Fibroblast of lung (primary cell): ENCODE data around the gene AK9.

Source experiments
- CTCF ChIP-seq, 2 donors: IDR thresholded peaks in 1 of 2; conservative IDR thresholded peaks in 1 of 2; 1 replicate in 1 of 2; 2 replicates in 1 of 2; pipeline ENCODE4 v1.5.1; 2011 to 2012; ENCODE audit warnings: low read length in 2 of 2, control low read depth in 1 of 2, inconsistent platforms in 1 of 2, low read depth in 1 of 2, mild to moderate bottlenecking in 1 of 2
- EZH2 ChIP-seq: IDR thresholded peaks from 2 replicates; pipeline ENCODE4 v1.5.1; 2012; ENCODE audit warnings: low read length, control low read depth, mild to moderate bottlenecking; ENCODE audit errors: missing control alignments

- TF ChIP-seq CTCF (conservative IDR thresholded peaks at IDR 0.05 in 1 of 2, IDR thresholded peaks at IDR 0.05 in 1 of 2; ENCODE audit: low read depth in 1 of 2, low read length in 2 of 2) (no peak), EZH2 (no peak)
Measured at GRCh38 chr6:109696355-109696754, 5.4 kb upstream of the AK9 start.
